ENCODE data around the gene ZNF474.

- no peak for TF ChIP-seq CTCF (IDR thresholded peaks at IDR 0.05; ENCODE audit: insufficient read depth, low read length, poor library complexity, severe bottlenecking)
- TF ChIP-seq EZH2phosphoT487 (conservative IDR thresholded peaks at IDR 0.05; ENCODE audit: low read length), result no peak
Observed at GRCh38 chr5:122081541-122081940, 47.8 kb upstream of the ZNF474 start.
